K562 (cell line): ENCODE data around the gene ALCAM. TPM values are rescaled to one million over a fixed set of nuclear protein-coding genes. Genes with fewer than 3 reads are reported as not detected.

Source experiments
- ATAC-seq: fragments of 200-7000 bp; cut with Tn5 transposase; 3 replicates; pipeline ENCODE4 v1.9.1; 2020; ENCODE audit warnings: moderate library complexity
- BruUV-seq: library from RNA; stranded (reverse); fragments of 400-500 nt; replicated peaks from 2 replicates; lab custom pipeline; 2021; lab: Mats Ljungman, UMichigan
- CTCF ChIA-PET: fragments of 300-600 bp; formaldehyde crosslinking; extraction: SDS; loops from one replicate; lab custom pipeline; 2021; ENCODE audit warnings: low intra/inter-chr PET ratio; lab: Yijun Ruan, JAX
- POLR2A ChIA-PET: fragments of 300-600, 350-650 bp; sonication (Branson Sonifier 250); formaldehyde crosslinking; extraction: SDS; loops from one replicate; lab custom pipeline; 2021; ENCODE audit warnings: antibody characterized with exemption, inconsistent platforms; lab: Yijun Ruan, JAX
- DNase-seq, 4 experiments: peaks; one replicate each; pipeline versions ENCODE4 v3.0.0 to v3.0.0-alpha.2; 2011 to 2018; ENCODE audit warnings: low spot score in 3 of 4, mixed read lengths in 3 of 4; ENCODE audit errors: extremely low read depth in 1 of 4
- FAIRE-seq: peaks from 2 replicates; lab custom pipeline; 2011; peaks lifted over from hg19 to GRCh38; lab: Jason Lieb, UNC
- H2AFZ ChIP-seq: 2 replicates; pipeline ENCODE4 v1.6.0; 2011; ENCODE audit warnings: low read depth, low read length, control low read depth, inconsistent platforms
- H3K27ac ChIP-seq: fragments of 200-600 bp; 3 replicates; pipeline ENCODE4 v1.8.0; 2011; ENCODE audit warnings: low read depth, mild to moderate bottlenecking, control low read depth, inconsistent platforms, low read length, moderate library complexity, mixed read lengths; ENCODE audit errors: extremely low read depth
- H3K27me3 ChIP-seq, 2 experiments: fragments of 300-600 bp in 1 of 2; 2 replicates in 1 of 2; 3 replicates in 1 of 2; pipeline versions ENCODE4 v1.6.0 to v1.8.0; 2011; ENCODE audit warnings: inconsistent platforms in 2 of 2, low read length in 2 of 2, mild to moderate bottlenecking in 1 of 2, mixed read lengths in 1 of 2, moderate library complexity in 1 of 2; ENCODE audit not compliant: control insufficient read depth in 2 of 2, insufficient read depth in 2 of 2
- H3K36me3 ChIP-seq: fragments of 300-600 bp; 3 replicates; pipeline ENCODE4 v1.8.0; 2011; ENCODE audit warnings: mild to moderate bottlenecking, low read length, inconsistent platforms; ENCODE audit not compliant: control insufficient read depth, insufficient read depth
- H3K4me1 ChIP-seq, 2 experiments: fragments of 200-600 bp in 1 of 2; replicated peaks in 1 of 2; 2 replicates in 1 of 2; 3 replicates in 1 of 2; pipeline versions ENCODE4 v1.5.1 to v1.8.0; 2011; ENCODE audit warnings: inconsistent platforms in 2 of 2, low read length in 2 of 2, mild to moderate bottlenecking in 1 of 2, mixed read lengths in 1 of 2, moderate library complexity in 1 of 2; ENCODE audit not compliant: control insufficient read depth in 2 of 2, insufficient read depth in 2 of 2
- H3K4me2 ChIP-seq: 2 replicates; pipeline ENCODE4 v1.6.1; 2011; ENCODE audit warnings: low read length, control low read depth, inconsistent platforms, mixed read lengths; ENCODE audit not compliant: insufficient read depth
- H3K4me3 ChIP-seq: fragments of 200-600 bp; sonication (generic), shearing (Covaris generic); 2 replicates; pipeline ENCODE4 v1.5.1; 2016; ENCODE audit warnings: control low read depth, inconsistent platforms
- H3K79me2 ChIP-seq: fragments of 200-600 bp; 3 replicates; pipeline ENCODE4 v1.8.0; 2011; ENCODE audit warnings: low read length, inconsistent platforms; ENCODE audit not compliant: control insufficient read depth, insufficient read depth
- H3K9ac ChIP-seq, 2 experiments: 2 replicates each; pipeline versions ENCODE4 v1.6.0 to v1.6.1; 2011; ENCODE audit warnings: low read depth in 2 of 2, low read length in 2 of 2, control low read depth in 1 of 2, inconsistent platforms in 1 of 2, mild to moderate bottlenecking in 1 of 2, mixed read lengths in 1 of 2; ENCODE audit not compliant: insufficient read depth in 1 of 2
- H3K9me1 ChIP-seq: one replicate; pipeline ENCODE4 v1.6.0; 2011; ENCODE audit warnings: inconsistent platforms, mild to moderate bottlenecking, low read length, moderate library complexity; ENCODE audit not compliant: control insufficient read depth, insufficient read depth
- H3K9me3 ChIP-seq: replicated peaks from 2 replicates; pipeline ENCODE4 v1.5.1; 2011; ENCODE audit warnings: low read depth, low read length, inconsistent platforms; ENCODE audit not compliant: control insufficient read depth, insufficient read depth
- H4K20me1 ChIP-seq: replicated peaks from 2 replicates; pipeline ENCODE4 v1.6.1; 2011; ENCODE audit warnings: low read length, inconsistent platforms, mixed read lengths; ENCODE audit not compliant: control insufficient read depth, insufficient read depth
- BDP1 ChIP-seq: IDR thresholded peaks from 3 replicates; pipeline ENCODE4 v1.6.1; 2011; ENCODE audit not compliant: insufficient read length, insufficient read depth
- CEBPG ChIP-seq, 3 experiments: fragments of 200-800 bp in 1 of 3; sonication (Bioruptor generic) in 1 of 3; sonication (generic) in 1 of 3; formaldehyde crosslinking in 1 of 3; IDR thresholded peaks in 2 of 3; conservative IDR thresholded peaks in 1 of 3; 2 replicates each; pipeline versions ENCODE4 v1.6.1 to v1.8.0; 2016 to 2022; ENCODE audit warnings: missing compliant biosample characterization in 2 of 3, missing genetic modification characterization in 2 of 3, mild to moderate bottlenecking in 1 of 3, missing genetic modification reagents in 1 of 3
- ELF4 ChIP-seq: fragments of 450-650 bp; formaldehyde crosslinking; IDR thresholded peaks from 2 replicates; pipeline ENCODE4 v1.4.0; 2022; ENCODE audit warnings: missing genetic modification characterization
- RBM14 ChIP-seq: fragments of 200-400 bp; formaldehyde crosslinking; IDR thresholded peaks from 2 replicates; pipeline ENCODE4 v1.6.1; 2018; ENCODE audit warnings: low read depth, mild to moderate bottlenecking, low read length, moderate library complexity, borderline replicate concordance; ENCODE audit not compliant: insufficient read depth
- THRA ChIP-seq: fragments of 450-650 bp; IDR thresholded peaks from 2 replicates; pipeline ENCODE4 v1.6.1; 2017; ENCODE audit warnings: mild to moderate bottlenecking, moderate library complexity
- ZBTB5 ChIP-seq: fragments of 450-650 bp; IDR thresholded peaks from 2 replicates; pipeline ENCODE4 v1.6.1; 2017; ENCODE audit warnings: antibody characterized with exemption
- ZNF146 ChIP-seq: IDR thresholded peaks from one replicate; pipeline ENCODE4 v1.6.1; 2018; ENCODE audit warnings: missing compliant biosample characterization; ENCODE audit not compliant: unreplicated experiment
- ZNF444 ChIP-seq: fragments of 250-450 bp; sonication (Bioruptor Pico); IDR thresholded peaks from 2 replicates; pipeline ENCODE4 v1.4.0; 2020; ENCODE audit warnings: mild to moderate bottlenecking, moderate library complexity
- WGBS: fragments of 100-300 bp; shearing (Covaris generic); methylation state at CpG from one replicate; pipeline ENCODE4 v1.1.6; 2016; ENCODE audit warnings: low coverage, mixed read lengths; ENCODE audit not compliant: insufficient coverage; ENCODE audit errors: missing lambda C conversion rate; 5-methylcytosine and 5-hydroxymethylcytosine counted together
- in situ Hi-C: fragments of 300-500 bp; cut with MboI; formaldehyde crosslinking; loops from 4 replicates; pipeline ENCODE4 v1.15.0; 2018; ENCODE audit warnings: inconsistent platforms, mixed read lengths
- intact Hi-C: fragments of 100-400 bp; cut with micrococcal nuclease; formaldehyde crosslinking; loops from 2 replicates; pipeline ENCODE4 v1.14.2; 2022
- polyA plus RNA-seq, 8 experiments: library from polyadenylated mRNA; depleted of rRNA in 4 of 8; stranded (reverse) in 5 of 8; unstranded in 3 of 8; fragments of >200 nt; fragmentation: Nextera tagmentation in 2 of 8; fragmentation: Illumina TruSeq in 1 of 8; extraction: Ambion mirVana in 2 of 8; extraction: Trizol in 1 of 8; gene quantifications; 2 replicates each; pipeline versions ENCODE4 v1.2.1 to v1.2.3, GENCODE V29; 2011 to 2014; ENCODE audit warnings: inconsistent platforms in 1 of 8, missing spikeins in 1 of 8
- total RNA-seq, 7 experiments: library from RNA; depleted of rRNA in 6 of 7; stranded (reverse); fragments of >200 nt in 6 of 7; fragmentation: Illumina TruSeq in 2 of 7; extraction: Trizol in 2 of 7; gene quantifications; 2 replicates each; pipeline versions ENCODE4 v1.2.1 to v1.2.3, GENCODE V29; 2011 to 2021; ENCODE audit warnings: low replicate concordance in 1 of 7

The ALCAM gene
- total and polyA plus RNA-seq, 9 of the 15 experiments (the other 6 are each of a cell fraction or from before 2014, with no cell fraction given) = 0.03 to 0.98 (median 0.14) TPM; not detected in 1

- DNase-seq (no peak), ATAC-seq (no peak), FAIRE-seq (no peak)
- intact Hi-C loops = no loop called here
- Histone ChIP-seq H3K4me1 (no peaks in the 10 kb centered on the region), H3K9me3 (no peaks in the 10 kb centered on the region), H3K79me2 (no peaks in the 10 kb centered on the region), H3K4me2 (no peak overlapping the region), H3K4me3 (no peak overlapping the region), H3K9ac (no peak overlapping the region), H2AFZ (no peak overlapping the region), H3K9me1 (no peaks in the 10 kb centered on the region), H3K27me3 (no peaks in the 10 kb centered on the region), H3K27ac (no peak overlapping the region), H3K36me3 (no peaks in the 10 kb centered on the region), H4K20me1 (no peaks in the 10 kb centered on the region)
- ChIA-PET POLR2A (no interaction called here), CTCF (no interaction called here)
- in situ Hi-C loops = no loop called here
- WGBS = 0% methylated on average over 2 of the region's 2 CpGs
- no TSS peak for BruUV-seq
- TF ChIP-seq BDP1 (no peak), ZBTB5 (no peak), RBM14 (no peak), ZNF146 (CRISPR knock-in tag) (no peak), ELF4 (CRISPR knock-in tag) (no peak), ZNF444 (no peak), CEBPG (CRISPR knock-in tag; IDR thresholded peaks at IDR 0.05) (no peak), CEBPG (tag; conservative IDR thresholded peaks at IDR 0.05 in 1 of 2, IDR thresholded peaks at IDR 0.05 in 1 of 2) (no peak), THRA (no peak)
Measured at GRCh38 chr3:105424412-105425152, 57.9 kb downstream of the ALCAM start.
